ENCODE results near the gene ISM1.

GRCh38 chr20:13286052-13286451 is 65.0 kb downstream of the ISM1 start:
- TF ChIP-seq CTCF (IDR thresholded peaks at IDR 0.05; ENCODE audit: insufficient read depth, low read depth, low read length), result no peak
- no peak for TF ChIP-seq EZH2 (IDR thresholded peaks at IDR 0.05; ENCODE audit: insufficient read depth, low read length)
